Epithelial cell of esophagus (primary cell): Measurements from ENCODE around the gene NAT8L.

ENCODE experiments used
- DNase-seq: peaks from one replicate; pipeline ENCODE4 v3.0.0; 2010; ENCODE audit warnings: low read depth
- H3K4me3 ChIP-seq: 2 replicates; pipeline ENCODE4 v1.5.1; 2011; ENCODE audit warnings: mild to moderate bottlenecking, low read length, control low read depth
- CTCF ChIP-seq: IDR thresholded peaks from 2 replicates; pipeline ENCODE4 v1.5.1; 2011; ENCODE audit warnings: low read depth, mild to moderate bottlenecking, low read length, control low read depth, inconsistent platforms; ENCODE audit not compliant: insufficient read depth; ENCODE audit errors: missing control alignments

The NAT8L gene

GRCh38 chr4:2074588-2074987, 15.5 kb downstream of the NAT8L start:
- no peak for TF ChIP-seq CTCF
- no peak overlapping the region for H3K4me3 ChIP-seq
- no peak for DNase-seq

GRCh38 chr4:2075171-2075986, 16.3 kb downstream of the NAT8L start:
- H3K4me3 ChIP-seq = no peak overlapping the region
- no peak for TF ChIP-seq CTCF
- DNase-seq = no peak

GRCh38 chr4:2075987-2076907, 17.1 kb downstream of the NAT8L start:
- no peak for DNase-seq
- no peak overlapping the region for H3K4me3 ChIP-seq
- TF ChIP-seq CTCF = no peak

GRCh38 chr4:2076908-2077536, 17.9 kb downstream of the NAT8L start:
- DNase-seq = no peak
- no peak overlapping the region for H3K4me3 ChIP-seq
- no peak for TF ChIP-seq CTCF

- no peak for TF ChIP-seq CTCF
- H3K4me3 ChIP-seq = no peak overlapping the region
- DNase-seq = no peak
These were observed 18.7 kb downstream of the NAT8L start for GRCh38 chr4:2077537-2078460.

- DNase-seq = no peak
- no peak overlapping the region for H3K4me3 ChIP-seq
- no peak for TF ChIP-seq CTCF
These were observed 19.5 kb downstream of the NAT8L start for GRCh38 chr4:2078584-2078983.
